VCaP (cell line): ENCODE data around the gene PRKCB.

Experiments used
- H3K27ac ChIP-seq: fragments of 450-650 bp; 2 replicates; pipeline ENCODE4 v1.5.1; 2017
- TF ChIP-seq, protein P1 (sequence below): fragments of 450-650 bp; conservative IDR thresholded peaks from 2 replicates; pipeline ENCODE4 v1.5.1; 2017; ENCODE audit warnings: mild to moderate bottlenecking, moderate library complexity

Gene PRKCB

DNA sequence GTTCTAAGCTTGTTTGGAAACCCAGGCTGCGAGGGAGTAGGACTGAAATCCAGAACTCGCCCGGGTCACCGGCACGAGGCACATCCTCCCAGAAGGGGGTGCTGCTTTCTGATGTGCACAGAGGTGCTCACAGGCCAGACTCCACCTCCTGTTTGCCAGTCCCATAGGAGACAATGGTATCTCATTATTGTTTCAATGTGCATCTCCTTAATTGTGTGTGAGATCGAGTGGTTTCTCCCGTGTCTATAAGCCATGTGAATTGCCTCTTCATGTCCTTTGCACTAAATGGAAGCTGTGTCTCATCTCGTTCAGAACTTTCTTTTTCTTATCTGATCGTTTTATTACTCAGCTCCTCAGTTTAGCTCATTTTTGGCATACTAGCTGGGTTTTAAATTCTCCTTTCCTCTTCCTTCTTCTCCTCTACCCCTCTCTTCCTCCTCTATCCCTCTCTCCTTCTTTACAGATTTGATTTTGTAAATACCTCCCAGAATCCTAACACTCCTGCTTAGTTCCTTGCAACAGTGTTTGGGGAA, 32.1 kb upstream of the PRKCB start:
- H3K27ac ChIP-seq, result no peak overlapping the region
- TF ChIP-seq, protein P1, sequence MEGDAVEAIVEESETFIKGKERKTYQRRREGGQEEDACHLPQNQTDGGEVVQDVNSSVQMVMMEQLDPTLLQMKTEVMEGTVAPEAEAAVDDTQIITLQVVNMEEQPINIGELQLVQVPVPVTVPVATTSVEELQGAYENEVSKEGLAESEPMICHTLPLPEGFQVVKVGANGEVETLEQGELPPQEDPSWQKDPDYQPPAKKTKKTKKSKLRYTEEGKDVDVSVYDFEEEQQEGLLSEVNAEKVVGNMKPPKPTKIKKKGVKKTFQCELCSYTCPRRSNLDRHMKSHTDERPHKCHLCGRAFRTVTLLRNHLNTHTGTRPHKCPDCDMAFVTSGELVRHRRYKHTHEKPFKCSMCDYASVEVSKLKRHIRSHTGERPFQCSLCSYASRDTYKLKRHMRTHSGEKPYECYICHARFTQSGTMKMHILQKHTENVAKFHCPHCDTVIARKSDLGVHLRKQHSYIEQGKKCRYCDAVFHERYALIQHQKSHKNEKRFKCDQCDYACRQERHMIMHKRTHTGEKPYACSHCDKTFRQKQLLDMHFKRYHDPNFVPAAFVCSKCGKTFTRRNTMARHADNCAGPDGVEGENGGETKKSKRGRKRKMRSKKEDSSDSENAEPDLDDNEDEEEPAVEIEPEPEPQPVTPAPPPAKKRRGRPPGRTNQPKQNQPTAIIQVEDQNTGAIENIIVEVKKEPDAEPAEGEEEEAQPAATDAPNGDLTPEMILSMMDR, result peak; percentile 36

- no peak overlapping the region for H3K27ac ChIP-seq
- TF ChIP-seq, protein P1, result no peak
Measured at GRCh38 chr16:23807028-23807427, 28.8 kb upstream of the PRKCB start.

DNA sequence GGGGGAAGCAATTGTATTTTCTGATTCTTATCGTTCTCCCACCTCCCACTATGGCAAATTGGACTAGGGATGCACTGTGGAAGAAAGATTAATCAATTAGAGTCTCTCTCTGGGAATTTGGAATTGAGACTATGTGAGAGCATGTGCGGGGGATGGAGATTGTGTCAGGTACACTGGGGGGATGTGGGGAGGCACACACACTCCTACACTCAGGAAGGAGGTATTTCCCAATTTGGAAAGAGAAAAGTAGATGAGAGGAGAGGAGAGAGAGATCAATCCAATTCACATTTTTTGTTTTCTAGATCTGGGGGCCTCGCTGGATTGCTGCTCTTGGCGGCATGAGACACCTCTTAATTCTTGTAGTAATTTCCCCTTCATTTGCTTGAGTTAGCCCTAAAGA, 14.3 kb upstream of the PRKCB start:
- TF ChIP-seq, protein P1, result no peak

GRCh38 chr16:23821875-23822688, 13.7 kb upstream of the PRKCB start:
- H3K27ac ChIP-seq, result no peak overlapping the region
- TF ChIP-seq, protein P1, result no peak

More for the DNA sequence above, 14.3 kb upstream of the PRKCB start:
- no peak overlapping the region for H3K27ac ChIP-seq

DNA sequence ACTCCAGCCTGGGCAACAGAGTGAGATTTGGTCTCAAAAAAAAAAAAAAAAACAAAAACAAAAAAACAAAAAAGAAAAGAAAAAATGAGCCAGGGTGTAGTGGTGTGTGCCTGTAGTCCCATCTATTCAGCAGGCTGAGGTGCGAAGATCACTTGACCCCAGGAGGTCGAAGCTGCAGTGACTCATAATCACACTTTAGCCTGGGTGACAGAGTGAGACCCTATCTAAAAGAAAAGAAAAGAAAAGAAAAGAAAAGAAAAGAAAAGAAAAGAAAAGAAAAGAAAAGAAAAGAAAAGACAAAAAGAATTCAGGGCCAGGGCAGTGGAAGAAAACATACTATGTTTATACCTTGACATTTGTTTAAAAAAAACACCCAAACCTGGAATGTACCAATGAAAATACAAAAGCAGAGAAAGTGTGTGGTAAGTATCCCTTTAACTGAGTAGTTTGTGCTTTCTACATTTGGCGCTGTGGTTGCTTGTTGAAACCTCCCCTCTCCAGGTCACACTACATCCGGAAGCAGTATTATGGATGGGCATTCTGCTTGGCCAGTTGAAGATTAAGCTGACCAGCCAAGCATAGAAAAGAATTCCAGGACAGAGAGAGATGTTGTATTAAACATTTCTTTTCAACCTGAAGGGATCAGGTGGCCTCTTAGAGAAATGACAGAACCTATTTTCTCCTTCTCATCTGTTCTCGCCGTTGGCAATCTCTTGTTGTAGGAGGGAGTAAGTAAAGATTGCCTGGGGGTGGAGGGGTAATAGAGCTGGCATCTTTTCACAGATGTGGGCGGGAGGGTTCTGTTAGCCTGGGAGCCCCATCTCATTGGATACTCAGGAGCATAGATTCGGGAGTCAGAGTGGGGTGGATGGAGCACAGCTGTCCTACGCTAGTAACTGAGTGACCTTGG, 12.1 kb upstream of the PRKCB start:
- no peak overlapping the region for H3K27ac ChIP-seq

DNA sequence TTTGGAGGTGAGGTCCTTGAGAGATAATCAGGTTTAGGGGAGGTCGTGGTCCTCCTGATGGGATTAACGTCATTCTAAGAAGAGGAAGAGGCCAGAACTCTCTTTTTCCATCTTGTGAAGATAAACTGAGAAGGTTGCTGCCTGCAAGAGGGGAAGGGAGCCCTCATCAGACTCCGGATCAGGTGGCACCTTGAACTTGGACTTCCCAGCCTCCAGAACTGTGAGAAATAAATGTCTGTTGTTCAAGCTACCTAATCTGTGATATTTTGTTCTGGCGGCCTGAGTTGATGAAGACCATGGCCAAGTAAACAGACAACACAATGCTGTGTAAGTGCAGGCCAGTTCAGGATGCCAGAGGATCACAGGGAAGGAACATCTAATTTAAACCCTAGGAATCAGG, 10.9 kb upstream of the PRKCB start:
- no peak overlapping the region for H3K27ac ChIP-seq
- TF ChIP-seq, protein P1, result no peak

More for the DNA sequence above, 12.1 kb upstream of the PRKCB start:
- TF ChIP-seq, protein P1, result no peak

DNA sequence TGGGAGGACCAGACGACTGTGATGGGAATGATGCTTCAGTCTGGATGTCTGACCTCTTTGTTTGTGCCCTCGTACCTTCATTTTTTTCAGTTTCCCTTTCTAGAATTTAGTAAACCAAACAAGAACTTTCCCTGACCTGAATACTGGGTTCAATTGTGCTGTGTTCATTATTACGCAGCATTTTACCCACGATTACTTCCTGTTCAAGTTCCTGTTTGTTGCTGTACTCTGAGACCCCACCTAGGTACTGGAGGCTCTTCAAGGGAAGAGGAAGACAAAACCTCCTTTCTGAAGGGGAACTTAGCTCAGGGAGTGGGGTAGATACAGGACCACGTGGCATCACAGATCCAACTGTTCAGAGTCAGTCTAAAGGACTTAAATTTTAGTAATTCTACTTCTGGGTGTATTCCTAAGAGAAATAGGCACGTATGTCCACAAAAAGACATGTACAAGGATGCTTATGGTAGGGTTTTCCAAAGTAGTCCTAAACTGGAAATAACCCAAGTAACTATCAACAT, 9.2 kb upstream of the PRKCB start:
- no peak overlapping the region for H3K27ac ChIP-seq
- TF ChIP-seq, protein P1, result no peak
